Calu3 (cell line): ENCODE data around the gene CHPT1. TPM values are rescaled to one million over a fixed set of nuclear protein-coding genes. Genes with fewer than 3 reads are reported as not detected.

Source experiments
- BruUV-seq: library from RNA; stranded (reverse); fragments of 400-500 nt; replicated peaks from 2 replicates; lab custom pipeline; 2021; lab: Mats Ljungman, UMichigan
- CTCF ChIA-PET: fragments of 300-600 bp; sonication (Branson Sonifier 250); formaldehyde crosslinking; loops from one replicate; lab custom pipeline; 2022; ENCODE audit warnings: antibody characterized with exemption; lab: Charles Lee
- DNase-seq: peaks from one replicate; pipeline ENCODE4 v3.0.0; 2022
- H3K27ac Mint-ChIP-seq: one replicate; pipeline ENCODE4 v1.8.0; 2022; ENCODE audit warnings: mixed read lengths; ENCODE audit not compliant: unreplicated experiment
- H3K27me3 Mint-ChIP-seq: one replicate; pipeline ENCODE4 v1.8.0; 2022; ENCODE audit warnings: mixed read lengths; ENCODE audit not compliant: unreplicated experiment
- H3K36me3 Mint-ChIP-seq: one replicate; pipeline ENCODE4 v1.8.0; 2022; ENCODE audit warnings: mild to moderate bottlenecking, moderate library complexity, mixed read lengths; ENCODE audit not compliant: insufficient read depth, unreplicated experiment
- H3K4me1 Mint-ChIP-seq: one replicate; pipeline ENCODE4 v1.8.0; 2022; ENCODE audit warnings: mild to moderate bottlenecking, low read depth, mixed read lengths; ENCODE audit not compliant: unreplicated experiment
- H3K4me3 Mint-ChIP-seq: one replicate; pipeline ENCODE4 v1.8.0; 2022; ENCODE audit warnings: mild to moderate bottlenecking, low read depth, moderate library complexity, mixed read lengths; ENCODE audit not compliant: unreplicated experiment
- H3K9me3 Mint-ChIP-seq: one replicate; pipeline ENCODE4 v1.8.0; 2022; ENCODE audit warnings: low read depth, mixed read lengths; ENCODE audit not compliant: unreplicated experiment
- CTCF ChIP-seq: fragments of 200-600 bp; IDR thresholded peaks from one replicate; pipeline ENCODE4 v1.8.0; 2022; ENCODE audit warnings: antibody characterized with exemption; ENCODE audit not compliant: unreplicated experiment
- intact Hi-C: fragments of 100-400 bp; cut with micrococcal nuclease; formaldehyde crosslinking; loops from one replicate; pipeline ENCODE4 v1.10.0; 2022; ENCODE audit not compliant: unreplicated experiment
- total RNA-seq: library from RNA; stranded (reverse); gene quantifications from 2 replicates; pipeline ENCODE4 v1.2.3, GENCODE V29; 2022

Gene CHPT1
- total RNA-seq, 1 experiment from 2014 or later = 49.2 TPM

GRCh38 chr12:101698800-101699347 is 1.4 kb downstream of the CHPT1 start:
- Mint-ChIP-seq H3K9me3 (no peaks in the 10 kb centered on the region), H3K36me3 (peaks cover 30% of the 10 kb centered on the region), H3K27ac (peak overlapping the region; percentile 78), H3K4me3 (peak overlapping the region; percentile 92), H3K27me3 (no peaks in the 10 kb centered on the region), H3K4me1 (peaks cover 46% of the 10 kb centered on the region)
- intact Hi-C loops = loop anchor here (1.0 to 5.0 kb wide), 2 partner anchors 82 to 129 kb away; no protein-coding TSS in a partner anchor
- no TSS peak for BruUV-seq
- no peak for TF ChIP-seq CTCF
- peak; percentile 12 for DNase-seq
- CTCF ChIA-PET = interaction anchor here (1.0 kb wide), 1 partner anchor 60 kb away, joined by 9 read pairs; no protein-coding TSS in a partner anchor

- TSS peak; percentile 10 for BruUV-seq
- no peak overlapping the region for H3K4me3 Mint-ChIP-seq
- H3K4me1 Mint-ChIP-seq = peaks cover 43% of the 10 kb centered on the region
- no peak overlapping the region for H3K27ac Mint-ChIP-seq
- no peaks in the 10 kb centered on the region for H3K27me3 Mint-ChIP-seq
- intact Hi-C loops = no loop called here
- H3K9me3 Mint-ChIP-seq = no peaks in the 10 kb centered on the region
- no peak for TF ChIP-seq CTCF
- CTCF ChIA-PET = interaction anchor here (0.9 kb wide), 1 partner anchor 11 kb away, joined by 3 read pairs; no protein-coding TSS in a partner anchor
- no peak for DNase-seq
- peaks cover 30% of the 10 kb centered on the region for H3K36me3 Mint-ChIP-seq
Observed at GRCh38 chr12:101700299-101700820, 2.9 kb downstream of the CHPT1 start.

GRCh38 chr12:101703487-101703886 is 6.0 kb downstream of the CHPT1 start:
- Mint-ChIP-seq H3K9me3 (no peaks in the 10 kb centered on the region), H3K27me3 (no peaks in the 10 kb centered on the region), H3K36me3 (peaks cover 7% of the 10 kb centered on the region), H3K27ac (no peak overlapping the region), H3K4me1 (peaks cover 38% of the 10 kb centered on the region), H3K4me3 (no peak overlapping the region)
- intact Hi-C loops = no loop called here
- CTCF ChIA-PET = no interaction called here
- TF ChIP-seq CTCF = no peak
- DNase-seq = no peak
- no TSS peak for BruUV-seq

- Mint-ChIP-seq H3K36me3 (no peaks in the 10 kb centered on the region), H3K4me1 (peaks cover 25% of the 10 kb centered on the region), H3K4me3 (no peak overlapping the region), H3K9me3 (no peaks in the 10 kb centered on the region), H3K27ac (no peak overlapping the region), H3K27me3 (no peaks in the 10 kb centered on the region)
- TF ChIP-seq CTCF = no peak
- intact Hi-C loops = no loop called here
- CTCF ChIA-PET = no interaction called here
- no peak for DNase-seq
- BruUV-seq = no TSS peak
Observed at GRCh38 chr12:101706403-101706802, 9.0 kb downstream of the CHPT1 start.
